GM19328 (cell line): ENCODE measurements around the gene ALX3.
"Not testable (repeated sequence)": the region's sequence is repeated elsewhere in the genome, so short reads cannot be mapped to it uniquely, and the experiment has no call there.

ENCODE experiments used
- ATAC-seq: cut with Tn5 transposase; IDR thresholded peaks from one replicate; pipeline ENCODE4 v1.9.1; 2021; ENCODE audit warnings: mild to moderate bottlenecking, moderate library complexity; ENCODE audit not compliant: unreplicated experiment

Gene ALX3

GRCh38 chr1:110048923-110049601, 21.4 kb downstream of the ALX3 start:
- no peak for ATAC-seq

GRCh38 chr1:110048240-110048639, 22.2 kb downstream of the ALX3 start:
- ATAC-seq = no peak

GRCh38 chr1:110047463-110047862, 23.0 kb downstream of the ALX3 start:
- no peak for ATAC-seq

- ATAC-seq = no peak
These were observed 27.5 kb downstream of the ALX3 start for GRCh38 chr1:110043016-110043415.

GRCh38 chr1:110040548-110040947, 29.9 kb downstream of the ALX3 start:
- ATAC-seq = no peak

- ATAC-seq = no peak
These were observed 30.8 kb downstream of the ALX3 start for GRCh38 chr1:110039641-110040040.

- ATAC-seq = no peak
These were observed 32.2 kb downstream of the ALX3 start for GRCh38 chr1:110038271-110038670.

- ATAC-seq = no peak
These were observed 35.2 kb downstream of the ALX3 start for GRCh38 chr1:110035236-110035752.

GRCh38 chr1:110034451-110035235, 35.8 kb downstream of the ALX3 start, which contains the start of gene STRIP1:
Gene STRIP1 (plus strand): TSS chr1:110034624. CDS start chr1:110034638, 14 bp downstream.
- peak; percentile 79 for ATAC-seq

GRCh38 chr1:110034040-110034450, 36.4 kb downstream of the ALX3 start:
- no peak for ATAC-seq

GRCh38 chr1:110033421-110033820, 37.1 kb downstream of the ALX3 start:
- ATAC-seq = no peak

GRCh38 chr1:110032327-110032726, 38.1 kb downstream of the ALX3 start:
- no peak for ATAC-seq

- ATAC-seq = not testable (repeated sequence)
These were observed 39.8 kb downstream of the ALX3 start for GRCh38 chr1:110030687-110031086.

- no peak for ATAC-seq
These were observed 45.9 kb downstream of the ALX3 start for GRCh38 chr1:110024613-110025012.

- no peak for ATAC-seq
These were observed 49.2 kb downstream of the ALX3 start for GRCh38 chr1:110021285-110021684.

GRCh38 chr1:110019770-110020169, 50.7 kb downstream of the ALX3 start:
- ATAC-seq = no peak

- no peak for ATAC-seq
These were observed 52.1 kb downstream of the ALX3 start for GRCh38 chr1:110018396-110018795.

GRCh38 chr1:110017792-110018191, 52.7 kb downstream of the ALX3 start:
- no peak for ATAC-seq

GRCh38 chr1:110012100-110012780, 58.2 kb downstream of the ALX3 start:
- ATAC-seq = peak; percentile 47

- peak; percentile 93 for ATAC-seq
These were observed 58.9 kb downstream of the ALX3 start for GRCh38 chr1:110011527-110012041.
